WERI-Rb-1 (cell line): Measurements from ENCODE around the gene MYLK2.
A peak's percentile ranks its signal among the peaks of the same experiment; 100 is the strongest.

Source experiments
- DNase-seq: peaks from one replicate; pipeline ENCODE4 v3.0.0-alpha.2; 2020
- H3K27ac ChIP-seq: fragments of 250-450 bp; sonication (Bioruptor Pico); 2 replicates; pipeline ENCODE4 v1.5.1; 2020; ENCODE audit warnings: mild to moderate bottlenecking, moderate library complexity
- H3K27me3 ChIP-seq: fragments of 250-450 bp; sonication (Bioruptor Pico); 2 replicates; pipeline ENCODE4 v1.5.1; 2021; ENCODE audit warnings: mild to moderate bottlenecking, low read depth, moderate library complexity; ENCODE audit not compliant: insufficient read depth, severe bottlenecking
- H3K36me3 ChIP-seq: fragments of 250-450 bp; sonication (Bioruptor Pico); 2 replicates; pipeline ENCODE4 v1.5.1; 2020; ENCODE audit warnings: mild to moderate bottlenecking, moderate library complexity
- H3K4me3 ChIP-seq: 2 replicates; pipeline ENCODE4 v1.5.1; 2011; ENCODE audit warnings: low read depth, mild to moderate bottlenecking, control low read depth, low read length
- H3K9me3 ChIP-seq: fragments of 250-450 bp; sonication (Bioruptor Pico); 2 replicates; pipeline ENCODE4 v1.5.1; 2021; ENCODE audit warnings: mild to moderate bottlenecking, moderate library complexity; ENCODE audit not compliant: severe bottlenecking
- CTCF ChIP-seq: IDR thresholded peaks from 2 replicates; pipeline ENCODE4 v1.5.1; 2011; ENCODE audit warnings: low read depth, mild to moderate bottlenecking, control low read depth, inconsistent platforms, low read length

Gene MYLK2

GRCh38 chr20:31871618-31871954 lies 52.4 kb downstream of the MYLK2 start:
- no peak overlapping the region for H3K4me3 ChIP-seq
- H3K27ac ChIP-seq = no peak overlapping the region
- no peak for DNase-seq
- peaks cover 3% of the 10 kb centered on the region; the same call in 1 of the 2 replicates for H3K36me3 ChIP-seq
- H3K9me3 ChIP-seq = no peaks in the 10 kb centered on the region
- H3K27me3 ChIP-seq = no peaks in the 10 kb centered on the region
- no peak for TF ChIP-seq CTCF

DNA sequence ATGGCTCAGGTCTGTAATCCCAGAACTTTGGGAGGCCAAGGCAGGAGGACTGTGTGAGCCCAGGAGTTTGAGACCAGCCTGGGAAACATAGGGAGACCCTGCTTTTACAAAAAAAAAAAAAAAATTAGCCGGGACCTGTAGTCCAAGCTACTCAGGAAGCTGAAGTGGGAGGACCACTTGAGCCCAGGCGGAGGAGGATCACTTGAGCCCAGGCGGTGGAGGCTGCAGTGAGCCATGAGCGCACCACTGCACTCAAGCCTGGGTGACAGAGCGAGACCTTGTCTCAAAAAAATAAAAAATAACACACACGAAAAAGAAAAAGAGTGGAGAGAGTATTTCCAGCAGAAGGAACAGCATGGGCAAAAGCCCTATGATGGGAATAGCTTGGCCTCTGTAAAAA lies 53.2 kb downstream of the MYLK2 start:
- no peaks in the 10 kb centered on the region for H3K27me3 ChIP-seq
- H3K9me3 ChIP-seq = no peaks in the 10 kb centered on the region
- no peak overlapping the region for H3K4me3 ChIP-seq
- H3K27ac ChIP-seq = no peak overlapping the region
- H3K36me3 ChIP-seq = no peaks in the 10 kb centered on the region; the same call in 1 of the 2 replicates
- no peak for TF ChIP-seq CTCF
- DNase-seq = no peak

GRCh38 chr20:31875671-31876070 lies 56.5 kb downstream of the MYLK2 start:
- Histone ChIP-seq H3K4me3 (no peak overlapping the region), H3K27ac (no peak overlapping the region), H3K36me3 (peaks cover 2% of the 10 kb centered on the region; the same call in 1 of the 2 replicates), H3K27me3 (no peaks in the 10 kb centered on the region), H3K9me3 (no peaks in the 10 kb centered on the region)
- TF ChIP-seq CTCF = no peak
- DNase-seq = no peak

- peaks cover 2% of the 10 kb centered on the region; the same call in 1 of the 2 replicates for H3K36me3 ChIP-seq
- no peak for DNase-seq
- TF ChIP-seq CTCF = no peak
- H3K27me3 ChIP-seq = no peaks in the 10 kb centered on the region
- H3K4me3 ChIP-seq = no peak overlapping the region
- H3K27ac ChIP-seq = no peak overlapping the region
- no peaks in the 10 kb centered on the region for H3K9me3 ChIP-seq
Measured at GRCh38 chr20:31877684-31878083, 58.5 kb downstream of the MYLK2 start.

GRCh38 chr20:31879143-31879987 lies 60.2 kb downstream of the MYLK2 start:
- Histone ChIP-seq H3K9me3 (peaks cover 2% of the 10 kb centered on the region), H3K36me3 (peaks cover 2% of the 10 kb centered on the region; the same call in 1 of the 2 replicates), H3K27me3 (no peaks in the 10 kb centered on the region), H3K27ac (peak overlapping the region; percentile 58), H3K4me3 (peak overlapping the region; percentile 50)
- DNase-seq = peak; percentile 93
- TF ChIP-seq CTCF = no peak

GRCh38 chr20:31881945-31882344 lies 62.8 kb downstream of the MYLK2 start:
- H3K4me3 ChIP-seq = no peak overlapping the region
- H3K9me3 ChIP-seq = peaks cover 2% of the 10 kb centered on the region
- no peaks in the 10 kb centered on the region for H3K27me3 ChIP-seq
- DNase-seq = no peak
- no peak overlapping the region for H3K27ac ChIP-seq
- peaks cover 2% of the 10 kb centered on the region; the same call in 1 of the 2 replicates for H3K36me3 ChIP-seq
- no peak for TF ChIP-seq CTCF
